Endothelial cell of umbilical vein (primary cell): ENCODE results near the gene BUB1B. TPM values are rescaled to one million over a fixed set of nuclear protein-coding genes. Genes with fewer than 3 reads are reported as not detected.

Experiments
- BruUV-seq: library from RNA; stranded (reverse); fragments of 400-500 nt; replicated peaks from 2 replicates; lab custom pipeline; 2021; lab: Mats Ljungman, UMichigan
- CTCF ChIA-PET: fragments of 300-600, 350-600 bp; sonication (Branson Sonifier 250); formaldehyde crosslinking; loops from one replicate; lab custom pipeline; 2021; ENCODE audit warnings: antibody characterized with exemption, inconsistent platforms; lab: Charles Lee
- POLR2A ChIA-PET: fragments of 300-600, 350-600 bp; sonication (Branson Sonifier 250); formaldehyde crosslinking; loops from one replicate; lab custom pipeline; 2021; ENCODE audit warnings: antibody characterized with exemption, inconsistent platforms; lab: Charles Lee
- DNase-seq: peaks from one replicate; pipeline ENCODE4 v3.0.0-alpha.2; 2011; ENCODE audit warnings: low read depth, low spot score
- FAIRE-seq: peaks from 2 replicates; lab custom pipeline; 2011; peaks lifted over from hg19 to GRCh38; lab: Jason Lieb, UNC
- H2AFZ ChIP-seq: 2 replicates; pipeline ENCODE4 v1.6.0; 2012; ENCODE audit warnings: low read depth, low read length, control low read depth, inconsistent platforms
- H3K27ac ChIP-seq: 2 replicates; pipeline ENCODE4 v1.5.1; 2011; ENCODE audit warnings: low read depth, mild to moderate bottlenecking, control low read depth, low read length, moderate library complexity; ENCODE audit not compliant: insufficient read depth
- H3K27me3 ChIP-seq, 2 experiments: 2 replicates each; pipeline versions ENCODE4 v1.6.0 to v1.6.1; 2011; ENCODE audit warnings: low read length in 2 of 2, mixed read lengths in 1 of 2; ENCODE audit not compliant: control insufficient read depth in 2 of 2, insufficient read depth in 2 of 2
- H3K36me3 ChIP-seq, 2 experiments: 2 replicates in 1 of 2; 3 replicates in 1 of 2; pipeline ENCODE4 v1.5.1; 2011; ENCODE audit warnings: low read length in 2 of 2, mild to moderate bottlenecking in 1 of 2, moderate library complexity in 1 of 2; ENCODE audit not compliant: control insufficient read depth in 2 of 2, insufficient read depth in 2 of 2; ENCODE audit errors: extremely low read depth in 1 of 2
- H3K4me1 ChIP-seq: 3 replicates; pipeline ENCODE4 v1.5.1; 2011; ENCODE audit warnings: mild to moderate bottlenecking, low read length; ENCODE audit not compliant: control insufficient read depth, insufficient read depth; ENCODE audit errors: extremely low read depth
- H3K4me2 ChIP-seq: 2 replicates; pipeline ENCODE4 v1.6.1; 2011; ENCODE audit warnings: low read length, control low read depth, mixed read lengths; ENCODE audit not compliant: insufficient read depth
- H3K4me3 ChIP-seq, 3 experiments: fragments of 200-600 bp in 1 of 3; sonication (generic), shearing (Covaris generic) in 1 of 3; replicated peaks in 1 of 3; 2 replicates each; pipeline ENCODE4 v1.5.1; 2011 to 2016; ENCODE audit warnings: control low read depth in 3 of 3, low read length in 3 of 3, mild to moderate bottlenecking in 2 of 3, inconsistent platforms in 1 of 3, low read depth in 1 of 3, moderate library complexity in 1 of 3; ENCODE audit not compliant: insufficient read depth in 1 of 3
- H3K79me2 ChIP-seq: 2 replicates; pipeline ENCODE4 v1.6.0; 2012; ENCODE audit warnings: low read length, inconsistent platforms; ENCODE audit not compliant: control insufficient read depth, insufficient read depth
- H3K9ac ChIP-seq: replicated peaks from 2 replicates; pipeline ENCODE3; 2011; ENCODE audit warnings: low read length, control low read depth; ENCODE audit not compliant: insufficient read depth; ENCODE audit errors: extremely low read depth
- H3K9me1 ChIP-seq: replicated peaks from 3 replicates; pipeline ENCODE4 v1.6.0; 2011; ENCODE audit warnings: mild to moderate bottlenecking, low read length; ENCODE audit not compliant: control insufficient read depth, insufficient read depth; ENCODE audit errors: extremely low read depth
- H3K9me3 ChIP-seq: replicated peaks from 2 replicates; pipeline ENCODE4 v1.5.1; 2012; ENCODE audit warnings: low read length, inconsistent platforms; ENCODE audit not compliant: control insufficient read depth, insufficient read depth
- H4K20me1 ChIP-seq: replicated peaks from 2 replicates; pipeline ENCODE3; 2011; ENCODE audit warnings: mild to moderate bottlenecking, low read length; ENCODE audit not compliant: control insufficient read depth, insufficient read depth; ENCODE audit errors: extremely low read depth
- CTCF ChIP-seq, 2 donors: IDR thresholded peaks; 1 replicate in 1 of 2; 2 replicates in 1 of 2; pipeline ENCODE4 v1.5.1; 2011; ENCODE audit warnings: low read length in 2 of 2, mild to moderate bottlenecking in 2 of 2, moderate library complexity in 2 of 2, control low read depth in 1 of 2, inconsistent platforms in 1 of 2, low read depth in 1 of 2; ENCODE audit not compliant: insufficient read depth in 1 of 2; ENCODE audit errors: extremely low read depth in 1 of 2
- EZH2 ChIP-seq: IDR thresholded peaks from 2 replicates; pipeline ENCODE4 v1.6.1; 2012; ENCODE audit warnings: borderline replicate concordance, low read depth, mild to moderate bottlenecking, moderate library complexity, low read length, inconsistent platforms; ENCODE audit not compliant: severe bottlenecking
- FOS ChIP-seq: IDR thresholded peaks from 2 replicates; pipeline ENCODE4 v1.6.1; 2011; ENCODE audit warnings: mild to moderate bottlenecking, low read length, moderate library complexity, borderline replicate concordance; ENCODE audit not compliant: insufficient read depth
- GATA2 ChIP-seq: IDR thresholded peaks from 2 replicates; pipeline ENCODE4 v1.7.0; 2011; ENCODE audit warnings: low read depth, mild to moderate bottlenecking, moderate library complexity, mixed read lengths, low read length; ENCODE audit not compliant: insufficient read length, insufficient read depth
- JUN ChIP-seq: IDR thresholded peaks from 2 replicates; pipeline ENCODE4 v1.6.1; 2011; ENCODE audit warnings: borderline replicate concordance, low read depth; ENCODE audit not compliant: insufficient read length, insufficient read depth
- MYC ChIP-seq: IDR thresholded peaks from one replicate; pipeline ENCODE4 v1.6.1; 2011; ENCODE audit warnings: mild to moderate bottlenecking, low read depth, low read length
- POLR2A ChIP-seq: IDR thresholded peaks from 2 replicates; pipeline ENCODE4 v1.6.1; 2012; ENCODE audit warnings: low read depth, mild to moderate bottlenecking, control low read depth, low read length
- POLR2AphosphoS5 ChIP-seq: IDR thresholded peaks from 2 replicates; pipeline ENCODE4 v1.6.1; 2012; ENCODE audit warnings: low read depth, mild to moderate bottlenecking, control low read depth, low read length, moderate library complexity; ENCODE audit not compliant: insufficient read depth
- dilution Hi-C: fragments of 300-500 bp; cut with MboI; formaldehyde crosslinking; loops from one replicate; pipeline ENCODE4 v1.15.0; 2019; ENCODE audit warnings: low sequenced_read_pairs; ENCODE audit not compliant: extremely low pct_ligation_motif_present
- intact Hi-C: fragments of 100-400 bp; cut with micrococcal nuclease; formaldehyde crosslinking; loops from one replicate; pipeline ENCODE4 v1.10.0; 2022
- polyA plus RNA-seq, 4 experiments: library from polyadenylated mRNA; depleted of rRNA in 3 of 4; stranded (reverse) in 3 of 4; unstranded in 1 of 4; fragments of >200 nt; gene quantifications; 2 replicates each; pipeline versions ENCODE4 v1.2.1 to v1.2.3, GENCODE V29; 2011 to 2012; ENCODE audit warnings: missing spikeins in 1 of 4
- total RNA-seq: library from RNA; stranded (reverse); gene quantifications from 2 replicates; pipeline ENCODE4 v1.2.3, GENCODE V29; 2021
- TF ChIP-seq, protein P1 (sequence below): IDR thresholded peaks from 2 replicates; pipeline ENCODE4 v1.6.1; 2011; ENCODE audit not compliant: insufficient read depth, insufficient read length

Gene BUB1B
- total and polyA plus RNA-seq, 2 donors (not counting 3 experiments of a cell fraction or from before 2014, with no cell fraction given): 12.2 to 69.8 TPM

DNA sequence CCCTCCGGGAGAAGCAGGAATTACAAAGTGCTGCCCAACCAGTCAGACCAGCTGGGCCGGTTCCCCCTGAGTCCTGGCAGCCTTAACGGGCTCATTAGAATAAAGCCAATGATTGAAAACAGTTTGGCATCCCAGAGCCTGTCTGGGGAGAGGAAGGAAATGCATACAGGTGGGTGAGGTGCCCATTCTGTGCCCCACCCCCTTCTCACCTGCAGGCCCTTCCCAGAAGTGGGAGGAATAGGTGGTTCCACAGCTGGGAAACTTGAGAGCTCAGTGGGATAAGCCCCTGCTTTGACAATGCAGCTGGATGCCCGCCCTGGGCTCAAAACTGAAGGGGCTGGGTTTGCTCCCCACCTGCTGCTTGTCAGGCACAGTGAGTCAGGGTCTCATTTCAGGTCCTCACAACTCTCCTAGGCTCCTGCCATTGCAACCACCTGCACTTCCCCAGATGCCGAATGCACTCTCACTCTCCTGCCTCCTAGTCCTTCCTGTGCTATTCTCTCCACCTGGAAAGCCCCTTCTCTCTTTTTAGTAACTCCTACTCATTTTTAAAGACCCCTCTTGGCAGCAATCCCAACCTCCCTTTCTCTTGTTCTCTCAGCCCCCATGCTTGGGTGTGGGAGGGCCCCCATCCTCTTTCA is 5.5 kb upstream of the BUB1B start:
- no peaks in the 10 kb centered on the region for H3K4me1 ChIP-seq
- intact Hi-C loops: no loop called here
- dilution Hi-C loops: no loop called here
- H2AFZ ChIP-seq: no peak overlapping the region
- FAIRE-seq (no peak), DNase-seq (no peak)
- H3K27me3 ChIP-seq: peaks cover 3 to 10% of the 10 kb centered on the region in 2 experiments
- H3K4me2 ChIP-seq: no peak overlapping the region
- no peaks in the 10 kb centered on the region for H4K20me1 ChIP-seq
- no peaks in the 10 kb centered on the region for H3K9me1 ChIP-seq
- no peaks in the 10 kb centered on the region for H3K36me3 ChIP-seq
- no peaks in the 10 kb centered on the region for H3K9me3 ChIP-seq
- TF ChIP-seq POLR2A: no peak
- no peak for TF ChIP-seq MYC
- H3K27ac ChIP-seq: no peak overlapping the region
- no peaks in the 10 kb centered on the region for H3K79me2 ChIP-seq
- no peak overlapping the region for H3K4me3 ChIP-seq
- ChIA-PET CTCF (interaction anchor here (1.1 kb wide), 3 partner anchors 51 to 119 kb away, joined by 3 to 6 read pairs (median 5); no protein-coding TSS in a partner anchor), POLR2A (no interaction called here)
- no TSS peak for BruUV-seq
- no peak overlapping the region for H3K9ac ChIP-seq

GRCh38 chr15:40157778-40158447 is 3.0 kb upstream of the BUB1B start:
- TF ChIP-seq JUN: no peak
- no peak for TF ChIP-seq CTCF (IDR thresholded peaks at IDR 0.05; ENCODE audit: extremely low read depth in 1 of 2, insufficient read depth in 1 of 2, low read depth in 1 of 2, low read length in 2 of 2)
- TF ChIP-seq, protein P1, sequence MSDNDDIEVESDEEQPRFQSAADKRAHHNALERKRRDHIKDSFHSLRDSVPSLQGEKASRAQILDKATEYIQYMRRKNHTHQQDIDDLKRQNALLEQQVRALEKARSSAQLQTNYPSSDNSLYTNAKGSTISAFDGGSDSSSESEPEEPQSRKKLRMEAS: no peak
- TF ChIP-seq GATA2: no peak
- TF ChIP-seq EZH2: no peak
- no peak for TF ChIP-seq POLR2A
- no peak for TF ChIP-seq FOS
- TF ChIP-seq POLR2AphosphoS5: no peak
- no peak for TF ChIP-seq MYC
- dilution Hi-C loops (no loop called here), intact Hi-C loops (no loop called here)
- H3K4me1 ChIP-seq: peaks cover 11% of the 10 kb centered on the region
- H3K36me3 ChIP-seq: no peaks in the 10 kb centered on the region
- ChIA-PET CTCF (interaction anchor here (0.5 to 1.2 kb wide), 4 partner anchors 59 to 452 kb away, joined by 3 to 6 read pairs (median 3); no protein-coding TSS in a partner anchor), POLR2A (no interaction called here)
- H2AFZ ChIP-seq: no peak overlapping the region
- peaks cover 20% of the 10 kb centered on the region for H3K79me2 ChIP-seq
- no peak overlapping the region for H3K27ac ChIP-seq
- H3K9me1 ChIP-seq: no peaks in the 10 kb centered on the region
- FAIRE-seq (no peak), DNase-seq (no peak)
- H3K4me3 ChIP-seq: no peak overlapping the region
- no peak overlapping the region for H3K4me2 ChIP-seq
- H3K27me3 ChIP-seq: peaks cover 3 to 7% of the 10 kb centered on the region in 2 experiments
- BruUV-seq: no TSS peak
- H3K9me3 ChIP-seq: no peaks in the 10 kb centered on the region
- no peak overlapping the region for H3K9ac ChIP-seq
- no peaks in the 10 kb centered on the region for H4K20me1 ChIP-seq
